Measurements from ENCODE around the gene ZNF385A. TPM values are rescaled to one million over a fixed set of nuclear protein-coding genes. Genes with fewer than 3 reads are reported as not detected.
A peak's percentile ranks its signal among the peaks of the same experiment; 100 is the strongest.

ZNF385A gene
- total RNA-seq, 2 experiments from 2014 or later, result 3.8 to 4.7 TPM

GRCh38 chr12:54379398-54380201 is 4.9 kb downstream of the ZNF385A start:
- ChIA-PET CTCF (interaction anchor here (0.6 to 2.2 kb wide), 25 partner anchors 8 to 159 kb away, joined by 3 to 18 read pairs (median 4); partner anchors contain the start of gene COPZ1), POLR2A (interaction anchor here (1.0 to 1.7 kb wide), 3 partner anchors 21 to 99 kb away, joined by 4 to 5 read pairs (median 5); partner anchors contain the start of genes COPZ1 and HNRNPA1)
- Histone ChIP-seq H3K9me3 (ENCODE audit: control insufficient read depth in 1 of 2, insufficient read depth in 1 of 2, low read length in 2 of 2) (no peaks in the 10 kb centered on the region), H3K27me3 (ENCODE audit: control insufficient read depth in 1 of 2, insufficient read depth in 2 of 2, low read length in 2 of 2) (no peaks in the 10 kb centered on the region), H3K36me3 (ENCODE audit: insufficient read depth, low read length) (no peaks in the 10 kb centered on the region), H3K4me1 (ENCODE audit: insufficient read depth, low read length) (peaks cover 7% of the 10 kb centered on the region), H3K27ac (ENCODE audit: low read depth in 1 of 2, low read length in 2 of 2) (no peak overlapping the region), H3K4me3 (ENCODE audit: low read length) (peak overlapping the region; percentile 34)
- peaks cover 6% of the 10 kb centered on the region for H3K4me1 Mint-ChIP-seq (ENCODE audit: low read depth)
- ATAC-seq (ENCODE audit: poor library complexity) (peak; percentile 99), DNase-seq (peak; percentile 82 to 93 (median 87))
- intact Hi-C loops (cut with DNase I, micrococcal nuclease), result loop anchor here in 1 of 2 experiments (5.0 kb wide), 1 partner anchor 372 kb away; the partner anchor contains the start of gene HOXC8
- no peaks in the 10 kb centered on the region for H3K27me3 Mint-ChIP-seq
- TF ChIP-seq CTCF (IDR thresholded peaks at IDR 0.05), result peak; percentile 100
- no peaks in the 10 kb centered on the region for H3K36me3 Mint-ChIP-seq (ENCODE audit: low read depth)
- peak overlapping the region; percentile 2 for H3K4me3 Mint-ChIP-seq
- H3K9me3 Mint-ChIP-seq, result no peaks in the 10 kb centered on the region
- H3K27ac Mint-ChIP-seq, result no peak overlapping the region

GRCh38 chr12:54378796-54379397 is 5.6 kb downstream of the ZNF385A start:
- Histone ChIP-seq H3K9me3 (ENCODE audit: control insufficient read depth in 1 of 2, insufficient read depth in 1 of 2, low read length in 2 of 2) (no peaks in the 10 kb centered on the region), H3K4me1 (ENCODE audit: insufficient read depth, low read length) (peaks cover 7% of the 10 kb centered on the region), H3K27ac (ENCODE audit: low read depth in 1 of 2, low read length in 2 of 2) (no peak overlapping the region), H3K36me3 (ENCODE audit: insufficient read depth, low read length) (no peaks in the 10 kb centered on the region), H3K4me3 (ENCODE audit: low read length) (peak overlapping the region; percentile 34), H3K27me3 (ENCODE audit: control insufficient read depth in 1 of 2, insufficient read depth in 2 of 2, low read length in 2 of 2) (no peaks in the 10 kb centered on the region)
- ChIA-PET POLR2A (interaction anchor here (1.0 to 1.7 kb wide), 3 partner anchors 20 to 98 kb away, joined by 4 to 5 read pairs (median 5); partner anchors contain the start of genes COPZ1 and HNRNPA1), CTCF (interaction anchor here (0.6 to 2.2 kb wide), 23 partner anchors 8 to 159 kb away, joined by 3 to 18 read pairs (median 4); partner anchors contain the start of gene COPZ1)
- no peak overlapping the region for H3K4me3 Mint-ChIP-seq
- no peaks in the 10 kb centered on the region for H3K9me3 Mint-ChIP-seq
- no peaks in the 10 kb centered on the region for H3K36me3 Mint-ChIP-seq (ENCODE audit: low read depth)
- ATAC-seq (ENCODE audit: poor library complexity), result no peak
- intact Hi-C loops (cut with DNase I, micrococcal nuclease), result no loop called here
- no peak for TF ChIP-seq CTCF (IDR thresholded peaks at IDR 0.05)
- peaks cover 6% of the 10 kb centered on the region for H3K4me1 Mint-ChIP-seq (ENCODE audit: low read depth)
- H3K27ac Mint-ChIP-seq, result no peak overlapping the region
- peak in 1 of 14 experiments; percentile 42 for DNase-seq
- H3K27me3 Mint-ChIP-seq, result no peaks in the 10 kb centered on the region

GRCh38 chr12:54377797-54378515 is 6.6 kb downstream of the ZNF385A start:
- Mint-ChIP-seq H3K36me3 (ENCODE audit: low read depth) (no peaks in the 10 kb centered on the region), H3K27ac (no peak overlapping the region), H3K9me3 (no peaks in the 10 kb centered on the region), H3K4me1 (ENCODE audit: low read depth) (peaks cover 6% of the 10 kb centered on the region), H3K4me3 (no peak overlapping the region), H3K27me3 (no peaks in the 10 kb centered on the region)
- Histone ChIP-seq H3K27ac (ENCODE audit: low read depth in 1 of 2, low read length in 2 of 2) (no peak overlapping the region), H3K4me3 (ENCODE audit: low read length) (no peak overlapping the region), H3K27me3 (ENCODE audit: control insufficient read depth in 1 of 2, insufficient read depth in 2 of 2, low read length in 2 of 2) (no peaks in the 10 kb centered on the region), H3K4me1 (ENCODE audit: insufficient read depth, low read length) (peaks cover 7% of the 10 kb centered on the region), H3K36me3 (ENCODE audit: insufficient read depth, low read length) (no peaks in the 10 kb centered on the region), H3K9me3 (ENCODE audit: control insufficient read depth in 1 of 2, insufficient read depth in 1 of 2, low read length in 2 of 2) (no peaks in the 10 kb centered on the region)
- intact Hi-C loops (cut with DNase I, micrococcal nuclease), result no loop called here
- no peak for TF ChIP-seq CTCF (IDR thresholded peaks at IDR 0.05)
- DNase-seq (no peak), ATAC-seq (ENCODE audit: poor library complexity) (no peak)
- ChIA-PET CTCF (no interaction called here), POLR2A (no interaction called here)

Data from CD4-positive, alpha-beta T cell (primary cell).